GM21529 (cell line): Measurements from ENCODE around the gene NXPE2.
"Not testable (repeated sequence)": the region's sequence is repeated elsewhere in the genome, so short reads cannot be mapped to it uniquely, and the experiment has no call there.

Experiments used
- ATAC-seq: cut with Tn5 transposase; IDR thresholded peaks from one replicate; pipeline ENCODE4 v1.9.1; 2021; ENCODE audit not compliant: unreplicated experiment

NXPE2 gene

DNA sequence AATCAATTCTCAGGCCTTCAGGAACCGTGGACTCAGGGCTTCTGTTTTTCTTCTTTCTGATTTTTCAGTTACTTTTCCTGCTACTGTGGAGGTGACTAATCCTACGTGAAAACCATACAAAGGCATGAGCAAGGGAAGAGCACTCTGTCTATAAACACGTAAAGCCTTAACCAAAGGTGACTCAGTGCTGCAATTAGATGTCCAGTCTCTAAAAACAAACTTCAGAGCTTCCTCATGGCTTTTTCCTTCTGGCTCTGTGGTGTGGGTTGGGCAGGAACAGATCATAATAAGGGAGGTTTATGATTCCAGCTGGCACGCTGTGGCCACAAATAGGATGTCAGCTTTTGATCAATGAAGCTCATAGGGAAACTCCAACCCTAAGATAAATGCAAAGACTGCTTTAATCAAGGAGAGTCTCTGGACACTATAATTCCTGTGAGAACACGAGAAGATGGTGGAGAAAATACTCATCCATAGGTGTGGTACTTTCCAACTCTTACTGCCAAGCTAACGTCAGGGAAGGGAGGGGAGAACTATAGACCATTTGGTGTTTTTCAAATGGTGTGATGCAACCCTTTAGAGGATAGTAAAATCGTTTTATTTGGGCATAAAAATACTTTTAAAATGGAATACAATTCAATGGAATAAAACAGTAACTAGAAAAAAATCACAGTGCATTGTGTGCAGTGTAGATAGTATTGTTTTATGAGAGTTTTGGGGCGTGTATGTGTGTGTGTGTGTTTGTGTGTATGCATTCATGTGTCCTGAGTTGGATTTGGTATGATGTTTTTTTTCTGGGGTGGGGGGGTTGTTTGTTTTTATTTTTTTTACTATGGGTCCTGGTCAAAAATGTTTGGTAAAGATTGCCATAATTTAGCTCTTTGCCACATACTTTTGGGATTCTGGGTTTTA, at the start of gene NXPE2:
TSS of gene NXPE2 (plus strand) at position 403 of the 912 bp plus-strand sequence. CDS start at position 452, 49 bp downstream.
- ATAC-seq = no peak

DNA sequence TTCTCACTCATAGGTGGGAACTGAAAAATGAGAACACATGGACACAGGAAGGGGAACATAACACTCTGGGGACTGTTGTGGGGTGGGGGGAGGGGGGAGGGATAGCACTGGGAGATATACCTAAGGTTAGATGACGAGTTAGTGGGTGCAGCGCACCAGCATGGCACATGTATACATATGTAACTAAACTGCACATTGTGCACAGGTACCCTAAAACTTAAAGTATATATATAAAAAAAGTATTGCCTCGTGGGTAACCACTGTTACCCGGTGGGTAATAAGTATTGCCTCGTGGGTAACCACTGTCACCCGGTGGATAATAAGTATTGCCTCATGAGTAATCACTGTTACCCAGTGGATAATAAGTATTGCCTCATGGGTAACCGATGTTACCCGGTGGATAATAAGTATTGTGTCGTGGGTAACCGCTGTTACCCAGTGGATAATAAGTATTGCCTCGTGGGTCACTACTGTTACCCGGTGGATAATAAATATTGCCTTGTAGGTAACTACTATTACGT, 46.8 kb upstream of the NXPE2 start:
- not testable (repeated sequence) for ATAC-seq

DNA sequence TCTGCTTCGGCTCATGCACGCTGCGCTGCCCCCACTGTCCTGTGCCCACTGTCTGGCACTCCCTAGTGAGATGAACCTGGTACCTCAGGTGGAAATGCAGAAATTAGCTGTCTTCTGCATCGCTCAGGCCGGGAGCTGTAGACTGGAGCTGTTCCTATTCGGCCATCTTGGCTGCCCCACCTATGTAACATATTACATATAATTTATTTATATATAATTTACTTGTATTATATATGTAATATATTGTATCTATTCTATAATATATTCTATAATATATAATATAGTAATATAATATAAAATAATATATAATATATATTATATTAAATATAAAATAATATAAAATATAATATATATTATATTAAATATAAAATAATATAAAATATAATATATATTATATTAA, 38.9 kb upstream of the NXPE2 start:
- ATAC-seq = not testable (repeated sequence)

DNA sequence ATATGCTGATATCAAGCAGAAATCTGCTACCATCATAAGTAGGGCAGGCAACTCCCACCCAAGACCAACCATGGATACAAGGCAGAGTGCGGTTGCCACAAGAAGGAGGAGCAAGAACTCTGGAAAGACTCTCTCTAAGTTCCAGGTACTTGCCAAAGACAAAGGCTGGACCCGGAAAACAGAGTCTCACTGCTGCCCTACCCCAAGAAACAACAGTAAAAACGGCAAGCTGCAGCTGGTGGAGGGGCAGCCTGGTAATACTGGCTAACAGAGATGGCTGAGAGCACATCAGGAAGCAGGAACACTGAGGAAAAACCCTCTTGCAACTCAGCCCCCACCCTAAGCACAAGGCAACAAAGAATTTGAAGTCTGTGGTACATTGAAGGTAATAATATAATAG, 27.7 kb upstream of the NXPE2 start:
- no peak for ATAC-seq

DNA sequence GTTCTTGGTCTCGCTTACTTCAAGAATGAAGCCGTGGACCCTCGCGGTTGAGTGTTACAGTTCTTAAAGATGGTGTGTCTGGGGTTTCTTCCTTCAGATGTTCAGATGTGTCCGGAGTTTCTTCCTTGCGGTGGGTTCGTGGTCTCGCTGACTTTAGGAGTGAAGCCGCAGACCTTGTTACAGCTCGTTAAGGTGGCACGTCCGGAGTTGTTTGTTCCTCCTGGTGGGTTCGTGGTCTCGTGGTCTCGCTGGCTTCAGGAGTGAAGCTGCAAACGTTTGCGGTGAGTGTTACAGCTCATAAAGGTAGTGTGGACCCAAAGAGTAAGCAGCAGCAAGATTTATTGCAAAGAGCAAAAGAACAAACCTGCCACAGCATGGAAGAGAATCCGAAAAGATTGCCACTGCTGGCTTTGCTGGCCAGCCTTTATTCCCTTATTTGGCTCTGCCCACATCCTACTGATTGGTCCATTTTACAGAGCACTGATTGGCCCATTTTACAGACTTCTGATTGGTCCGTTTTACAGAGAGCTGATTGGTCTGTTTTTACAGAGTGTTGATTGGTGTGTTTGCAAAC, 27.1 kb upstream of the NXPE2 start:
- ATAC-seq = no peak

DNA sequence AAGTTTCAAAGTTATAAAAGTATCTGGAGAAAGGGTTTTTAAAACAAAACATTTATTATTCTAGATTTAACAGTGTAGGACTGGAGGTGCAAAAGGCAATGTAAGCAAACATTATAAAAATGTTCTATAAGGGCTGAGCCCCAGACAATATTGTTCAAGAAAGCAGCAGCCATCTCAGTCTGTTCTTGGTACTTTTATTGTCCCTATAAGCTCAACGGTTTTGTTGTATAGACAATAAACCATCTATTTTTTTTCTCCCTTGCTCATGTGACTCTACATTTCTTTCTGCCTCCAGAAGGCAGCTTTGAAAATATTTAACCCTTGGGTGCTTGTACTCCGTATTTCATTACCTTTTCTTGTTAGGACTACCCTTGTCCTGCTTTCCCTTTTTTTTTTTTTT, 25.2 kb upstream of the NXPE2 start:
- ATAC-seq = no peak

DNA sequence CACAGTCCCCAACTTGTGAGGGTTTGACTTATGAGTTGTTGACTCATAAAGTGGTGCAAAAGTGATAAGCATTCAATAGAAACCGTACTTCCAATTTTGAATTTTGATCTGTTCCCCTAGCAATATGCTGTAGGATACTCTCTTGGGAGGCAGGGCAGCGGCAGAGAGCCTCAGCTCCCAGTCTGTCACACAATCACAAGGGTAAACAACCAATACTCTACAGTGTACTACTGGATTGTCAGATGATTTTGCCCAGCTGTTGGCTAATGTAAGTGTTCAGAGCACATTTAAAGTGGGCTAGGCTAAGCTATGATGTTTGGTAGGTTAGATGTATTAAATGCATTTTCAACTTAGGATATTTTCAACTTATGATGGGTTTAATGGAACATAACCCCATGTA, 13.7 kb upstream of the NXPE2 start:
- no peak for ATAC-seq

DNA sequence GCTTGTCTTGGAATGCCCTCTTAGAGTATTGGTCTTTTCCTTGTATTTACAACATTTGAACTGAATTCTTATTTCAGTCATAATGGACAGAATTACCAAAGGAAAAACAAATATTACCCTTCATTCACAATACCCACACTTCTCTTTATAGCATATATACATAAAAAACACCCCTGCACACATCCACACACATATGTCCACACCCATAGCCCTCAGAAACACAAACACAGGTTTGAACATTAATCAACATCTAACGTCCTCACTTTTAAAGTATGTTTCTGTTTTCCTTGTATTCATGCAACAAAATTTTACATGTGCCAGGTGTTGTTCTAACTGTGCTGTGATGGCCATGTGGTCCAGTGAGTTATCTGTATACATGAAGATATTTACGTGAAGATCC, 11.6 kb upstream of the NXPE2 start:
- no peak for ATAC-seq

DNA sequence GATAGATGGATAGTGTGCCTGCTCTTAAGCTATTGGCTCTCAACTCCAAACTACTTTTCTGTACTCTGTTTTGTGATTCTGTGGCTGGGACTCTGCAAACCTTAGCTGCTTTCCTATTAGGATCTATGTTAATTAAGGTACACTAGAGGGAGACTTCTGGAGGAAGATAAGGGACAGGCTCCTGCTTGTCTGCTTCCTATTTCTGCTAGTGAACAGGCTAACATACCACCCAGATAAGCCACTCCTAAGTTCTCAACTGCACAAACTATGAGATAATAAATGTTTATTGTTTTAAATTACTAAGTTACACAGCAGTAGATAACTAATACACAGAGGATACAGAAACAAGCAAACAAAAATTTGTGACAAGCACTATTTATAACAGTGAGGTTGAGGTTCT, 10.2 kb upstream of the NXPE2 start:
- ATAC-seq = no peak

DNA sequence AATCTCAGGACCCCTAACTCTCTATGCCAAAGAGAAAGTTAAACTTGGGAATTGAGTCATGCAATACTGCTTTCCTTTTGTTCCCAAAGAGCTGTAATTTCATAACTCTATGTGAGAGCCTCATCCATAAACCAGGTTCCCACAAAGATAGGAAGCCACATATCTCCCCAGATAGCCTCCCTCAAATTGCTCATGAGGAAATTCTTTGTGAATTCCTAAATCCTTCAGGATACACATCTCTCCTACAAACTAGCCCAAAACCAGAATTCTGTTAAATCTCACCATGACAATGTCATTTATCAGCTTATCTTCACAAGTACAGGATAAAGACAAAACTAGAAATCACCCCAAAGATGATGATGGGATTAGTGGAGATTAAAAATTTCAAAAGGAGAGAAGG, 4.7 kb upstream of the NXPE2 start:
- no peak for ATAC-seq

DNA sequence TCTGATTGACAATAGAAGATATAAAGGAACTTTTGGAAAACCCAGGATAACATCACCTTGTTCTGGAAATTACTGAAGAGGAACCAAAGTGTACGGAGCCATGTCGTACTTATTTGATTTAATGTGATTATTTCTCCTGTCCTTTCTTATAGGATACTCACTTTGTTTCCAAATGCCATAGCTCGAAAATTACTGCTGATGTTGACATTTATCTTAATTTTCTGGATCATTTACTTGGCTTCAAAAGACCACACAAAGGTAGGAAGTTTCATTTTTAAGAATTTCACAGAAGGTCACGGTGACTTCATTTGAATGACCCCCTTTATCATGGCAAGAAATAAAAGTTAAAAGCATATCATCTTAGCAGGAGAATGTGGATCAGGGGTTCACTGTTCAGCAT, 1.2 kb downstream of the NXPE2 start:
- no peak for ATAC-seq

DNA sequence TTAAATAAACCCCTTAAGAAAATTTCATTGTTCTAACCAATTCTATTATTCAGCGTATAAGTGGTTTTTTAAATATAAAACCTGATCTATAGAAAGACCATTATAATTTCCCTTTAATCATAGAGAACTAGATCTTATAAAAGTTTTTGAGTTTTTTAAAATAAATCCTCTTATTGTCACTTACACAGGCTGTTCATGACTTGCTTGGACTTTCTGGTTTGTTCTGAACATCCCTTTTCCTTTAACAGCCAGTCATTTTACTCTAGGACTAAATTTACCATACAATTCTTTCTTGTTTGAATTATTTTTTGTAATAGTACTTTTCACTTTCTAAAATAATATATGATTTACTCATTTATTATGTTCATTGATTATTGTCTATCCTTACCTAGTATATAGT, 4.7 kb downstream of the NXPE2 start:
- no peak for ATAC-seq

DNA sequence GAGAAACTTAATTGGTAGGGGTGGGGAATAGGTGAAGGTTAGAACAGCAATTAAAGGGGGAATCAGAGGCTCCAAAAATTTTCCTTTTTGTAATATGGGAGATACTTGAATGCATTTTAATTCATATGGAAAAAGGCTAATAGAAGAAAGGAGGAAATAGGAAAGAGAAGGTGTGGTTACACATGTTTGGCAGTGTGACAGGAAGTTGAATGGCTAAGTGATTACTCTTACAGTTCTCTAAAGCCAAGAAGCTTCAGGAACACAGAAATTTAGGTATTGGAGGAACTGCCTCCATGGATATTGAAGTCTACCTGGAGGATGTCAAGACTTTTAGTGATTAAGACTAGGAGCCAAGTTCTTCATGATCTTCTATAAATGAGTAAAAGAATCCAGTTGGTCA, 6.3 kb downstream of the NXPE2 start:
- ATAC-seq = no peak

DNA sequence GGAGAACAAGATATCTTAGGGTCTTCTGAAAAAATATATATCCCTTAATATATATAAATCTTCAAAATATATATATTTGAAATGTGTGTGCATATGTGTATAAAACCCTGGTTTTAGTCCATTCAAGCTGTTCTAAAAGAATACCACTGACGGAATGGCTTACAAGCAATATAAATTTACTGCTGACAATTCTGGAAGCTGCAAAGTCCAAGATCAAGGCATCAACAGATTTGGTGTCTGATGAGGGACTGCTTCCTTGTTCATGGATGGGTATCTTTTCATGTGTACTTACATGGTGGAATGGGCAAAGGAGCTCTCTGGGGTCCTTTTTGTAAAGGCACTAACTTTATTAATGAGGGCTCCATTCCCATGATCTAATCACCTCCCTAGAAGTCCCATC, 6.8 kb downstream of the NXPE2 start:
- no peak for ATAC-seq

DNA sequence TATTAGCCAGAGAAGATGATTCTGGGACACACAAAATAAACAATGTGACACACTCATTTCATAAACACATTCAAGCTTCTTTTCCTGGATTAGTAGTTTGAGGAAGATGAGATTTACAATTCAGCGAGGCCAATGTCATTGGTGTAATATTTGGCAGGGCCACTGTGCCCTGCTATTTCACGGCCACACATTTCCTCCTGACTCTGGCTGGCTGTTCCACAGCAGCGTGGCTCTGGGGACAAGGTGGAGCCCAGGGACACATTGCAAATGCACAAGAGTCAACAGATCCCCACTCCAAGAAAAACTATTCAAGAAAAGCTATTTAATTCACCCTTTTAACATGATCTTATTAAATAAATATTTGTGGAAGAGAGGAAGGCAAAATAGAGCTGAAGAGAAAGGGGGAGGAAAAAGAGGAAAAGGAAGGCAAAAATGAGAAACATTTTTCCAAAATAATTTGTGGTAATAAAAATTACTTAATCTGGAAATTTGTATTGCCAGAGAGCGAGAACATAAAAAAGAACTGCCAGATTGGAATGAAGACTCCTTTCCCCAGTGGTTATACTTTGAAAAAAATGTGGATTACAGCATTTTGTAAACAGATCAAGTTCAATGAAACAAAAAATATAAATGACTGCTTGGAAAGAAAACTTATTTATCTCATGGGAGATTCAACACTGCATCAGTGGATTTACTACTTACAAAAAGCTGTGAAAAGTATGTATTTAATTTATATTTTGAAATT, 27.1 kb downstream of the NXPE2 start:
- ATAC-seq = no peak

DNA sequence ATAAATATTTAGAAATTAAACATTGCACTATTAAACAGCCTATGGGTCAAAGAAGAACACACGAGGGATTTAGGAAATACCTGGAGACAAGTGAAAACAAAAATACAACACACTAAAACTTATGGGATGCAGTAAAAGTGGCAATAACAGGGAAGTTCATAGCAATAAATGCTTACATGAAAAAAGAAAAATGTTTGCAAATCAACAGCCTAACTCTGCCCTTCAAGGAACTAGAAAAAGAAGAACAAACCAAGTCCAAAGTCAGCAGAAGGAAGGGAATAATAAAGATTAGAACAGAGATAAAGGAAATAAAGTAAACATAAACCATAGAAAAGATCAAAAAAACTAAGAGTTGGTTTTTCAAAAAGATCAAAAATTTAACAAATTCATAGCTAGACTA, 31.6 kb downstream of the NXPE2 start:
- no peak for ATAC-seq

DNA sequence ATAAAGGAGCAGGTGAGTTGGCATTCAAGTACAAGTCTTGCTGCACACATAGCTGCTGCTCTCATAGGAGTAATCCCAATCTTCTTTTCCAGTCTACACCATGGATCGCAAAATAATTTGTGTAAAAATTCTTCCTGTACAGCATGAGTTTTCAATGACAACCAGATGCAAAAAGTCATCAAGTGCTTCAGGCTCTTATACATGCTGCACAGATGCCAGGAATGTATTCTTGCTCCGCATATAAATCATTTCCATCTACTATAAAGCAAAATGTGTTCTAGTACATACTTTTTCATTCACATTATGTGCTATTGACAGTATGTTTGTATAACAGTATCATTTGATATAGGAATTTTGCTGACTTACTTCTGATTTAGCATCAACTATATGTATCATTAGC, 35.4 kb downstream of the NXPE2 start:
- no peak for ATAC-seq

DNA sequence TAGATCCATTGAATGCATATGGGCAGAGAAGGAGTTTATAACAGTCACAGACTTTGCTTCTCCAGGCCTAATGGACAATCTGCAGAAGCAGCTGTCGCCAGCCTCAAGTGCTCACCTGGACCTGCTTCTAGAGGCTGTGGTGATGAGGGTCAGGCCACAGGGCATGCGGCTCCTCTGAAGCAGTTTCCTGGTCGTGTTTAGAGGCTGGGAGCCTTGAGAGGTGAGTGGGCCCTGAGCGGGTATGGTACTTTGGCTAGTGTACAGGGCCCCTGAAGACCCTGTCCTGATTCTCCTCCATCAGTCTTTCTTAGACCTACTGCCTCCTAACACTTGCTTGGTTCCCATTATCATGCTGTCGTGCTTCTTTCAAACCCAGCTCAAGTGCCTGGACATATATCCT, 41.2 kb downstream of the NXPE2 start:
- ATAC-seq = no peak

DNA sequence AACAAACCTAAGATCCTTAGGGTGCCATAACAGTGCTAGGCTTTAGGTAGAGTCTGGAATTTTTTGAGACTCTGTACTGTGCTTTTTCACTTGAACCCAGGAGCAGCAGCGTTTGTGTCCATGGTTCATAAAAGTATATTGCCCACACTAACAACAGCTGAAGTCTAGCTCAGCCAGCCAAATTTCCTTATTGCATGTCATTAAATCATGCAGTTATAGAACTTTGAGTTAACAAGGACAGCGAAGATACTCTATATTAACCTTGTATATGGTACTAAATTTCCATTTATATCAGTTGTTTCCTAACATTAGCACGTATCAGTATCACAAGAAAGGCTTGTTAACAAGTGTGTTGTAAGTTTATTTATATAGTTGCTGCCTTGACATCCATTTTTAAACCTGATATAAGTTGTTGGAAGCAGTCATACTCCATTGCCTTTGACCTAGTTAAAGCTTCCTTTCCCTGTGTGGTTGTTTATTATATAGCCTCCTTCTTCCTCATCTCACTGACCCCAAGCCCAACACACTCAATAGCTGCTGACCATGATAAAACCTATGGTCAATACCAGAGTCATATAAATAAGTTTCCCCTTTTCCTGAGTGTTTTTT, 46.7 kb downstream of the NXPE2 start:
- ATAC-seq = no peak

DNA sequence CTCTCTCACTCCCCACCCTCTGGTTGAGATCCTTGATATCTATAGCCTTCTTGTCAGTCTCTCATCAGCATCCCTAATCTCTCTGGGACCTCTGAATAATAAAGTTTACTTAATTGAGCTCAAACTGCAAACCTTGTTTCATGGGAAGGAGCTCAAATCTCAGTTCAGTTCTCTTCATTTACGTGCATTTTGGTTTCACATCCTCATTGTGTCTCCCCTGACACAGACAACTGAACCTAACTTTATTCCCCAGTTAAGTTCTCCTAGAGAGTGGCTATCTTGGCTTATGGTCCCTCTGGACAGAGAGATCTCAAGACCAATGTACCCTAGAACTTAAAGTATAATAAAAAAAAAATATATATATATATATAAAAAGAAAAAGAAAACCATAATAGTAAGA, 47.3 kb downstream of the NXPE2 start:
- ATAC-seq = no peak

DNA sequence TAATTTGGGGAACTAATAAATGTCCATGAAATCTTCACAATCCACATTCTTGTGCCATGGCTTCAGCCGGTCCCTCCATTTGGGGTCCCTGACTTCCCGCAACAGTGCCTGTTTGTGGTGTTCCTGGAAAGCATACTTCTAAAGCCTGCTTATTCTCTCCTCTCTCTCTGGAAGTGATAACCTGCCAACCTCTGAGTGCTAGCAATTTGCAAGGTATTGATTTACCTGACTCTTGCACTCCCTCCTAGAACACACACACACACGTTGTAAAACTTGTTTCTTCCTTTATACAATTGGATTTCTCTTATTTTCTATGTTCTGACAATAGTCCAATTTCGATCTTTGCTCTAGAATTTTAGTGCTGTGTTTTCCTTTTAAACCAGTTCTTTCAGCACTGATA, 58.5 kb downstream of the NXPE2 start:
- no peak for ATAC-seq
